H4 (cell line): ENCODE results near the gene GRN. TPM values are rescaled to one million over a fixed set of nuclear protein-coding genes. Genes with fewer than 3 reads are reported as not detected.
"Not testable (repeated sequence)": the region's sequence is repeated elsewhere in the genome, so short reads cannot be mapped to it uniquely, and the experiment has no call there.

Source experiments
- DNase-seq: peaks from one replicate; pipeline ENCODE4 v3.0.0-alpha.2; 2015; ENCODE audit warnings: low spot score
- total RNA-seq: library from RNA; depleted of rRNA; stranded (reverse); fragments of >200 nt; shearing (Covaris generic); gene quantifications from 2 replicates; pipeline ENCODE4 v1.2.3, GENCODE V29; 2014

Gene GRN
- total RNA-seq, 1 experiment from 2014 or later = 134 TPM

DNA sequence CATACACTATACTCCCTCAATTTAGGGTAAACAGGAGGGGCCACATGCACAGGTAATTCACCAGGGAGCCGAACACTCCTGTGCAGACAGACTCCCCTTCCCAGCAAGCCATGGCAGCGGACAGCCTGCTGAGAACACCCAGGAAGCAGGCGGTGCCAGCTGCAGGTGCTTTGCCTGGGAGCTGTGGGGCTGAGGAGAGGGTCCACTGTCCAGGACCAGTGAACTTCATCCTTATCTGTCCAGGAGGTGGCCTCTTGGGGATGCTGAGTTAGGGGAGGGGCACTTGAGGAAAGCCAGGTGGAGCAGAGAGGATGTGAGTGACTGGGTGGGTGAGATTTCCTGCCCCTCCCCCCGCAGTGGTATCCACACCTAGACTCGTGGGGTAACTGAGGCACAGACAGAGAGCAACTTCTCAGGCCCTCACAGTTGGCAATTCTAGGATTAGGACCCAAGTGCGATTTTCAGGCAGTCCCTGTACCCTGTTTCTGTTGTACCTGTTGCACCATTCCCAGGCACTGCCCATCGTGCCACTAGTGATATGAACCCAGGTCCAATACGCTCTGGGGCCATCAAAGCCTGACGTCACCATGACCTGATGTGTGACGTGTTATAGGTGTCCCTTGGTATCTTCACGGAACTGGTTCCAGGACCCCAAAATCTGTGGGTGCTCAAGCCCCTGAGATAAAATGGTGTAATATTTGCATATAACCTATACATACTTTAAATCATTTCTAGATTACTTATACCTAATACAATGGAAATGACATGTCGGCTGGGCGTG is 1.2 kb downstream of the GRN start:
- DNase-seq = no peak

DNA sequence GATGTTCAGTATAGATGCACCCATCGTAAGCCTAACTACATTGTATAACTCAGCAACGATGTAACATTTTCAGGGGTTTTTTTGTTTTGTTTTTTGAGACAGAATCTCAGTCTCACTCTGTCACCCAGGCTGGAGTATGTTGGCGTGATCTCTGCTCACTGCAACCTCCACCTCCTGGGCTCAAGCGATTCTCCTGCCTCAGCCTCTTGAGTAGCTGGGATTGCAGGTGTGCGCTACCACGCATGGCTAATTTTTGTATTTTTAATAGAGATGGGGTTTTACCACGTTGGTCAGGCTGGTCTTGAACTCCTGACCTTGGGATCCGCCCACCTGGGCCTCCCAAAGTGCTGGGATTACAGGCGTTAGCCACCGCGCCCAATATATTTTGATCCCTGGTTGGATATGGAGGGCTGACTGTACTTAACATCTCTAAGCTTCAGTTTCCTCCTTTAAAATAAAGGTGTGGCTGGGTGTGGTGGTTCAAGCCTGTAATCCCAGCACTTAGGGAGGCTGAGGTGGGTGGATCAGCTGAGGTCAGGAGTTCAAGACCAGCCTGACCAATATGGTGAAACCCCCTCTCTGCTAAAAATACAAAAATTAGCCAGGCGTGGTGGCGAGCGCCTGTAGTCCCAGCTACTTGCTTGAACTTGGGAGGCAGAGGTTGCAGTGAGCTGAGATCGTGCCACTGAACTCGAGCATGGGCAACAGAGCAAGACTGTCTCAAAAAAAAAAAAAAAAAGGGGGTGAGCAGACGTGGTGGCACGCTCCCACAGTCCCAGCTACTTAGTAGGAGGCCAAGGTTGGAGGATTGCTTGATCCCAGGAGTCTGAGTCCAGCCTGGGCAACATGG is 2.3 kb downstream of the GRN start:
- not testable (repeated sequence) for DNase-seq

DNA sequence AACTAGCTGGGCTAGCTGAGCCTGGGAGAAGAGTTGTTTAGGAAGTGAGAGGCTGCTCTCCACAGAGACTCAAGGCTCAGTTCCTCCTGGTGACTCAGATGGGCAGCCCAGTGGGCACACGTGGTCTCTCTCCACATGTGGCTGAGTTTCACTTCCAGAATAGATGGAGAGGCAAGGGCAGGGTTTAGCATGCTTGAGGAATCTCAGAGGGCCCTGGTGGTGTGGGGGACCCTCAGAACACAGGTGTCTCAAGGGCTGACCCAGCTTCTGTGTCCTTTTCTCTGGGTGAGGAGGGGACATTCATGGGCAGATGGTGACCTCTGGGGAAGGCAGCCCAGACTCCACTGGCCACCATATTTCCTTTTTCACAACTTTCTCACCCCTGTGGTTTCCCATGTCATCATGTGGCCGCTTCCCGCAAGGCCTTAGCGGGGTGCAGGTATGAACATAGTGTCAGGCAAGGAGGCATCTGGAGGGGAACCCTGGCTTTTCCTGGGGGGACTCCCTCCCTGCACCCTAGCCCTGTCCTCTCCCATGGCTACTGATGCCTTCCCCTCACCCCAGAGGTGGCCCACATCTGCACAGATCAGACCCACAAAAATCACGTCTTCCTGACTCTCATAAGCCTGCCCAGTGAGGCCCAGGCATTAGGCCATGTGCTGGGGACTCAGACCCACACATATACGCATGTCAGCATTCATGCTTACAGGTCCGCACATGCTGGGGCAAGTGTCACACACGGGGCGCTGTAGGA is 3.3 kb downstream of the GRN start:
- DNase-seq = no peak

DNA sequence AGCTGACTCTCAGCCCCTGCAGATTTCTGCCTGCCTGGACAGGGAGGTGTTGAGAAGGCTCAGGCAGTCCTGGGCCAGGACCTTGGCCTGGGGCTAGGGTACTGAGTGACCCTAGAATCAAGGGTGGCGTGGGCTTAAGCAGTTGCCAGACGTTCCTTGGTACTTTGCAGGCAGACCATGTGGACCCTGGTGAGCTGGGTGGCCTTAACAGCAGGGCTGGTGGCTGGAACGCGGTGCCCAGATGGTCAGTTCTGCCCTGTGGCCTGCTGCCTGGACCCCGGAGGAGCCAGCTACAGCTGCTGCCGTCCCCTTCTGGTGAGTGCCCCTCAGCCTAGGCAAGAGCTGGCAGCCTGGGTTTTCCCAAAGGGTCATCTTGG is 3.9 kb downstream of the GRN start:
- DNase-seq = no peak

DNA sequence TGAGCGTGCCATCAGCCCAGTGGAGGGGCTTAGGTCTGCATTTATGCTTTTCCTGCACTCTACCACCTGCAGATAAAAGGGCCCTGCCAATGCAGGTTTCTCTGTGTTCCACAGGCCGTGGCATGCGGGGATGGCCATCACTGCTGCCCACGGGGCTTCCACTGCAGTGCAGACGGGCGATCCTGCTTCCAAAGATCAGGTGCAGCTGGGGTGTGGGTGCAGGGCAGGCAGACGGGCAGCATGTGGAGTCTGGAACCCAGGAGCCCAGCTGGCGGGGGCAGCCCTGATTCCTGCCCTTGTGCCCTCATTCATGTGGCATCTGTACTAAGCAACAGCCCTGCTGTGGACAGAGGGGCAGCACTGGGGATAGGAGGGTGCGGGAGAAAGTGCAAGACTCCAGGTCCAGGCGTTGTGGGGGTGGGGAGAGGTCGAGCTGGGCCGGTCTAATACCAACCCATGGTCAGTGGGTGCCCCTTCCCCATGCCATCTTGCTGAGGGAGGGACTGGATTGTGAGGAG is 4.5 kb downstream of the GRN start:
- no peak for DNase-seq

DNA sequence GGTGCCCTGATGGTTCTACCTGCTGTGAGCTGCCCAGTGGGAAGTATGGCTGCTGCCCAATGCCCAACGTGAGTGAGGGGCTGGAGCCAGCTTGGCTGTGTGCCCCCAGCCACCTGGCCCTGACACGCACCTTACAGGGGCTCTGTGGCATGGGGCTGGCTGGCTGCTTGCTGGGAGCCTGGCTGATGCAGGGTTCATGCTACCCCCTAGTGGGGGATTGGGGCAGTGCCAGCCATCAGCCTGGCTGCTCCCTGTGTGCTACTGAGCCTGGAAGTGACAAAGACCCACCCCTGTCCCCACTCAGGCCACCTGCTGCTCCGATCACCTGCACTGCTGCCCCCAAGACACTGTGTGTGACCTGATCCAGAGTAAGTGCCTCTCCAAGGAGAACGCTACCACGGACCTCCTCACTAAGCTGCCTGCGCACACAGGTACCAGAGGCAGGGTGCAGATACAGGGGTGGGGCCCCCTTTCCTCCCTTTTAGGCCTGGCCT is 5.7 kb downstream of the GRN start:
- peak; percentile 38 for DNase-seq

DNA sequence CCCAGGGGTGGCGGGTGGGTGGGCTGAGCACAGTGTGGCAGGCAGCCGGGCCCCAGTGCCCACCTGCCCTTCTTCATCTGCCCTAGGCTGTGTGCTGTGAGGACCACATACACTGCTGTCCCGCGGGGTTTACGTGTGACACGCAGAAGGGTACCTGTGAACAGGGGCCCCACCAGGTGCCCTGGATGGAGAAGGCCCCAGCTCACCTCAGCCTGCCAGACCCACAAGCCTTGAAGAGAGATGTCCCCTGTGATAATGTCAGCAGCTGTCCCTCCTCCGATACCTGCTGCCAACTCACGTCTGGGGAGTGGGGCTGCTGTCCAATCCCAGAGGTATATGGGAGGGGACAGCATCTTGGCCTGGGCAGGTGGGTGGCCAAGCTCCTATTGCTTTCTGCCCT is 6.4 kb downstream of the GRN start:
- no peak for DNase-seq

DNA sequence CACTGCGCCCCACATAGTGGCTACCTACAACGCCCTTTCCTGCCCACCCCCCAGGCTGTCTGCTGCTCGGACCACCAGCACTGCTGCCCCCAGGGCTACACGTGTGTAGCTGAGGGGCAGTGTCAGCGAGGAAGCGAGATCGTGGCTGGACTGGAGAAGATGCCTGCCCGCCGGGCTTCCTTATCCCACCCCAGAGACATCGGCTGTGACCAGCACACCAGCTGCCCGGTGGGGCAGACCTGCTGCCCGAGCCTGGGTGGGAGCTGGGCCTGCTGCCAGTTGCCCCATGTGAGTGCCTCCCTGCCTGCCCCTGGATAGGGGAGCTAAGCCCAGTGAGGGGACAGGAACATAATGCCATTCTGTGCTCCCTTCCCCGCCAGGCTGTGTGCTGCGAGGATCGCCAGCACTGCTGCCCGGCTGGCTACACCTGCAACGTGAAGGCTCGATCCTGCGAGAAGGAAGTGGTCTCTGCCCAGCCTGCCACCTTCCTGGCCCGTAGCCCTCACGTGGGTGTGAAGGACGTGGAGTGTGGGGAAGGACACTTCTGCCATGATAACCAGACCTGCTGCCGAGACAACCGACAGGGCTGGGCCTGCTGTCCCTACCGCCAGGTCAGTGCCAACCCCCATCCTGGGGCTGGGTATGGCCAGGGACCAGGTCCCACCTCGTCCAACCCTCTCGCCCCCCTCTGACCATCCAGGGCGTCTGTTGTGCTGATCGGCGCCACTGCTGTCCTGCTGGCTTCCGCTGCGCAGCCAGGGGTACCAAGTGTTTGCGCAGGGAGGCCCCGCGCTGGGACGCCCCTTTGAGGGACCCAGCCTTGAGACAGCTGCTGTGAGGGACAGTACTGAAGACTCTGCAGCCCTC is 7.1 kb downstream of the GRN start:
- no peak for DNase-seq

DNA sequence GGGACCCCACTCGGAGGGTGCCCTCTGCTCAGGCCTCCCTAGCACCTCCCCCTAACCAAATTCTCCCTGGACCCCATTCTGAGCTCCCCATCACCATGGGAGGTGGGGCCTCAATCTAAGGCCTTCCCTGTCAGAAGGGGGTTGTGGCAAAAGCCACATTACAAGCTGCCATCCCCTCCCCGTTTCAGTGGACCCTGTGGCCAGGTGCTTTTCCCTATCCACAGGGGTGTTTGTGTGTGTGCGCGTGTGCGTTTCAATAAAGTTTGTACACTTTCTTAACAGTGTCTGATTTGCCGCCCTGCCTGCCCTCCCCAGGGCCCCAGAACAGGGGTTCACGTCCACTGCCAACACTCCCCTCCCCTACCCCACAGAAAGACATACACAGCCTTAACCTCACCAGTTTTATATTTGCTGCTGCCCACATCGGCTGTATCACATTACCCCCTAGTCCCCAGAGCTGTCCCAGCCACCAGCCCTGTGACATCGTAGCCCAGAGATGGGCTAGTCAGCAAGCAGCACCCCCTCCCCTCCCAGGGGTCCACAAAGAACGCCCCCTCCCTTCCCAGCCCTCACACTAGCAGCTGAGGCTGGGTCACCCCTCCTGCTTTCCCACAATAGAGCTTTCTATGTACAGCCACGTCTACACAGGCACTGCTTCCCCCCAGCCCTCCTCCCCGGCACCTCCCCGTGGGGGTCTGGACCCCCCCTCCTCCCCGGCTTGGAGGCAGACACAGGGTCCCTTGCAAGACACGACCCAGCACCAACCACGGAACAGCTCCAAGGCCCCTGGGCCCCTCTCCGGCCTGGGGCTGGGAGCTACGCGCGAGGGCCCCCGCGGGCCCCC is 7.9 kb downstream of the GRN start:
- no peak for DNase-seq

DNA sequence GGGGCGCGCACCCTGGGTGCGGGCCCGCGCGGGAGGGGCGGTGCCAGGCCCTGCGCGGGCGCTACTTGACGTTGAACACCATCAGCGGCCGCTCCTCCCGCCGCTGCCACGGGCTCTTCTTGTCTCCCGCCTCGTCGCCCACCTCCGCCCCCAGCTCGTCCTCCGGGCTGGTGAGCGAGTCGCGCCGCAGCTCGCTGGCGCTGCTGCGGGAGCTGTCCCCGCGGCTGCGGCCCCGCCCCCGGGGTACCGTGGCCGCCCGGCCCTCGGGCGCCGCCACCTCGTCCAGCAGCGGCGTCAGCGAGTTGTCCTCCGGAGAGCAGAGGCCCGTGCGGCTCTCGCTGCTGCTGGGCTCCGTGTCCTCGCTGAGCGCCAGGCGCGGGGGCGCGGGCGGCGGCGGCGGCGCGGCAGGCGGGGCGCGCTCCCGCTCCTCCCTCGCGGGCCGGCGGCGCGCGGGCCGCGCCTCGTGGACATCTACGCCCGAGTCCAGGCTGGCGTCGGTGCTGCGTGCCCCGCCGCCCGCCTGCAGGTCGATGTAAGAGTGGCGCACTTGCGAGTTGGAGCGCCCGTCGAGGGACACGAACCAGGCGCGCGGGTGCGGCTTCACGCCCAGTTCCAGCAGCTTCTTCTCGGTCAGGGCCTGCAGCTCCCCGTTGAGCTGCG is 8.7 kb downstream of the GRN start:
- DNase-seq = no peak

DNA sequence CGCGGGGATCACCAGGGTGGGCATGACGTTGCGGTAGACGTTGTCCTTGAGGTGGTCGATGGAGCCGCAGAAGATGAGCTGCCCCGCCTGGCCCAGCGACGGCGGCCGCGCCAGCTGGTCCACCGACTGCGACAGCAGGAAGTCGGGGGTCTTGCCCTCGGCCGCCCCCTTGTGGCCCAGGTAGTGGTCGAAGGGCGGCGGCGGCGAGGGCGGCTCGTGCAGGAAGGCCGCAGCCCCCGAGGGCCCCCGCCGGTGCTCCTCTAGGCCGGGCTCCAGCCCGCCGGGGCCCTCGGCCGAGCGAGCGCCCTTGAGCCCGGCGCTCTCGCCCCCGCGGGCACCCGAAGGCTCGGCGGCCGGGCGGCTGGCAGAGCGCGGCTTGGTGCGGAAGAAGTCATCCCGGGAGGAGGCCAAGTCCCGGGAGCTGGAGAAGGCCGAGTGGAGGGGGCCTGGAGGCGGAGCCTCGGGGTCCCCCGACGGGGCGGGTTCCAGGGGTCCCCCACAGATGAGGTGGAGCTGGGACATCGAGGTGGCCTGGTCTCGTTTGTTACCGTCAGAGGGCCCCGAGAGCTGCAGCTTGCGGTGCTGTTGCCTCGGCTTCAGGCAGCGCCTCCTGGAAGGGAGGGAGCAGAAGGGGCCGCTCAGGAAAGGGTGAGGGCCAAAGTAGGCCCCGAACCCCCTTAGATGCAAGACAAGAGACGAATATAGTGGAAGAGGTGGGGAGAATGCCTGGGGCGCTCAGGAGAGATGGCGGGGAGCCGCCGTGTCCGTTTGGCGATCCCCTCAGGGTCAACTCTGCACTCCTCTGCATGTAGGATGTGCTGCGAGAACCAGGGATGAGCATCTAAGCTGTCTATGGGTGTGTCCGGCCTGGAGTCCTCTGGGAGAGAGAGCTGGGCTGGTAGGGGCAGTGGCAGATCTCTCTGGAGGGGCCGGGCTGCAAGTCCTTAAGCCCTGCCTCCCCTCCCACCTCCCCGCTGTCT is 9.8 kb downstream of the GRN start:
- DNase-seq = no peak

DNA sequence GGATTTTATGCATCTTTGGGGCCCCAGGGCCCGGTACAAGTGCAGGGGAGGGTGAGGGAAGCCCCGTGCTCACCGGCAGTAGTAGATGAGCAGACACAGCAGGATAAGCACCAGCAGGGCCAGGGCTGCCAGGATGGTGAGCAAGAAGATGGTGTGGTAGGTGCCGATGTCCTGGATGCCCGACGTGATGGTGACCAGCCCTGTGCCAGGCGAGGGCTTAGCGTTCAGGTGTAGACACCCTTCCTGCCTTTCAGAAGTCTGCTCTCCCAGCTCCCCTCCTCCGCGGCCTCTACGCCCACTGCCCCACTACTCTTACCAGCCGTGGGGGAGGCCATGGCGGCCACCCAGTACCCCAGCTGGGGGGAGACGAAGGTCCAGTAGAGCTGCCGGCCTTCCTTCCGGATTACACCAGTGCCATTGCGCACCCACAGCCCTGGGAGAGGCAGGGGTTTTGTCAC is 10.6 kb downstream of the GRN start:
- DNase-seq = no peak

DNA sequence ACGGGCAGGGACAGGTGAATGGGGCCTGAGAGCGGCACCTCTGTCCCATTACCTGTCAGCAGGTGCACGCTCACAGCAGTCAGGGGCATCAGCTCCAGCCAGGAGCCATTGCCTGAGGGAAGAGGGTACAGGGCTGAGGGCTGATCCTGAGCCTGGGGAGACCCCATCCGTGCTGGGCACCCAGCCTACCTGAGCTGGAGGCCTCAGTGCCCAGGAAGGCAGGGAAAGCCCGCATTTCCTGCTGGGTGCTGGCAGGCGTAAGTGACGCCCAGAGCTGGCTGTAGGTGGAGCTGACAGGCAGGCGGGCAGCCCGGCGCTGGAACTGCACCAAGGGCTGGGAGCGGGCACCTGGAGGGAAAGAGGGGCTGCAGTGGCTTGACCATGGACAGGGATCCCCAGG is 11.1 kb downstream of the GRN start:
- DNase-seq = no peak

DNA sequence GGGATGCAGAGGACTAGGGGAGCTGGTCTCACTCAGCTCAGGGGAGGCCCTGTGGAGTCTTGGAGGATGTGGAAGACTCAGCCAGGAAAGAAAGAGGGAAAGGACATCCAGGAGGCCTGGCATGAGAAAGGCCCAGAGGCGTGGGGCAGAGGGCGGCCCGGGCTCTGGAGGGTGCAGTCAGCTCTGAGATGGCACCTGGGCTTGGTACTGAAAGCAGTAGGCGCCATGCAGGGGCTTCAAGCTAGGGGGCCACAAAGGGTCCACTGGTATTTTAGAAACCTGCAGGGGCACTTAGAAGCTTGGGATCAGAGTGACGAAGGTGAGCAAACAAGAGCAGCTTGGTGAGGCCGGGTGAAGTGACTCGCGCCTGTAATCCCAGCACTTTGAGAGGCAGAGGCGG is 13.0 kb downstream of the GRN start:
- no peak for DNase-seq

DNA sequence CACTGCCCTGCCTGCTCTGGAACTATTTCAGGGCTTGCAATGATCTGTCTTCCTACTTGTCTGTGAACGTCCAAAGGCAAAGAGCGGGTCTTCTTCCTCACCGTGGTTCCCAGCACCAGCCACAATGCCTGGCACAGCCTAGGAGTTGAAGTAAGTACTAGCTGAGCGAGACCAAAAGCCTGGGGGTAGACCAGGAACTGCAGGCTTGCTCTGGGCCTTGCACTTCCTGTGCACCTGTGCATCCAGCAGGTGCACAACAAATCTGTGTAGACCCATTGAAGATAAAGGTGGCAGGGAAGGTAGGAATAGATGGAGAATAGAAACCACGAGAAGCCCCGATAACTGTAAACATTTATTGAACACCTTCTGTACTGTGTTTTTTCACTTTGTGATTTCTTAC is 13.9 kb downstream of the GRN start:
- no peak for DNase-seq

DNA sequence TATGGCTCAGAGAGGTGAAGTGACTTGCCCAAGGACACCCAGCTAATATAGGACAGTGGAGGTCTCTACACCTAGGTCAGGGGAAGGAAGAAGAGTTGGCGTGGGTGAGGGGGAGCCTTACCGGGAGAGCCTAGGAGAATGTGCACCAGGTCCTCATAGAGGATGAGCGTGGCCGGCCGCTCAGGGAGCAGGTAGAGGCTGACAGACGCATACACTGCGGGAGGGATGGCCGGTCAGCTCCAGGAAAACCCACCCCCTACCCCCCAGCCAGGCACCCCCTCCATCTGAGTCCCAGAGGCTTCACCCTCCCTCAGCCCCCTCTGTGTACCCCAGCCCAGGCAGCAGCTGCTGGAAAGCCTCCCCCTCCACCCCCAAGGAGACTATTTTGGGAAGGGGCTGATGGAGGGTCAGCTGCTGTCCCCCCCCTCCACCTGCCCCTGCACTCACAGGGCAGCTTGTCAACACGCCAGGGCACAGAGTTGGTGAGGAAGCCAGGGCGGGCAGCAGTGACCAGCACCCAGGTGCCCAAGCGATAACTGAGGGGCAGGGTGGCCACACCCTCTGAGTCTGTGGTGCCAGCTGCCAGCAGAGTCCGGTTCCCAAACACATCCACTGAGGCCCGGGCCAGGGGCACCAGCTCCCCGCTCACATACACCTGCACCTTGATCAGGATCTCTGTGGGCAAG is 14.5 kb downstream of the GRN start:
- no peak for DNase-seq

DNA sequence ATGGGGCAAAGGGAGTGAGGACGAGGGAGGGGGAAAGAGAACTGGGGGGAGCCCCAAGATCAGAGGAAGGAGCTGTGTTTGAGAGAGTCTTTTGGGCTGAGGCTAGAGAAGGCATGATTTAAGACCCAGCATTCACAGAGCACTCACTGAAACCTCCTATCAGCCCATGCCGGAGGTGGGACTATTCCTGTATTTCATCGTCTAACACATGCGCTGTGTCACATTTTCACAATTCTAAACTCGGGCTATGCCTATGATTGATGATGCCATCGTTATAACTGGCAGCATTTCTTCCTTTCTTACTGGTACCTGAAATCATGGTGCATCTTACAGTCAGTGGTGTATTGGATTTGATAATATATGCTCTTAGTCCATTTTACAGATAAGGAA is 15.0 kb downstream of the GRN start:
- DNase-seq = no peak

DNA sequence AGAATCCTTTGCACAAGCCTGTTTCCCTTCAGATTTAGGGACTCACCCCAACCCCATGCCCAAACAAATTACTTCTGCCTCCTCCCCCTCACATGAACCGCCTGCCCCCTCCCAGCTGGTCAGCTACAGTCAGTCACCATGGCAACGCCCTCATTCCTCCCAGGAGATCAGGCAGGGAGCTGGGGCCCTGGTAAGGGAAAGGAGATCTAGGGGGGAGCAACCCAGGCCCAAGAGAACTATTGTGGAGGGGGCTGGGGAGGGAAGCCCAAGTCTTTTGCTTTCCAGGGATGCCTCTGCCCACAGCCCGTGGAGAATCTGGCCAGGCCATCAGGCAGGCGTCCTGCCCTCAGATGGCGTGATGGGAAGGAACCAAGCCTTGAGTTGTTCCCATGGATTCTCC is 15.7 kb downstream of the GRN start:
- no peak for DNase-seq
